GM19397 (cell line): Measurements from ENCODE around the gene BBS9.
"Not testable (repeated sequence)": the region's sequence is repeated elsewhere in the genome, so short reads cannot be mapped to it uniquely, and the experiment has no call there.

Experiments used
- ATAC-seq: cut with Tn5 transposase; IDR thresholded peaks from one replicate; pipeline ENCODE4 v1.9.1; 2021; ENCODE audit warnings: mild to moderate bottlenecking, moderate library complexity; ENCODE audit not compliant: unreplicated experiment

Gene BBS9

DNA sequence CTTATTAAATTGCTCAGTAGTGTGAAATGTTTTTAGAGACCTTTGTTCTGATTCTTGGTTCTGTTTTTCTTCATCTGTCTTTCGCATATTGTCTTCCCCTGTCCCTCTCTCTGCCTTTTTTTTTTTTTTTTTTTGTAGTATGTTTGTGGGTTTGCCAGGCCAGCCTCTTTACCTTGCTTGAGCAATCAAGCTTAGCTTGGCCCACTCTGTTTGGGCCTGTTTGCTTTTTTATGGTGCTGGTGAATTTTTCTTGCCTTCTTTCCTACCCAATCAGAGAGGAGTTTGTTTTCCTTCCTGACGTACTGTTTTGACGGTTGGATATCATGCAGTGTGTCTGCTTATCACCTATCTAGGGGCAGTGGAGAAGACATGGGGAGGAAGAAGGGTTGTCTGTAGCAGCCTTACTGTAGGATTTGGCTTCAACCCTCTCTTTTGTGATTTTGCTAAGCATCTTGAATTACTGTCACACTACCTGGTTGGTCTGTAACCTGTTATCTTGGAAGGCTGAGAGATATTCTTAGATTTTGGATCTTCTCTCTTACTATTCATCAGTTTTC, 64.0 kb downstream of the BBS9 start:
- ATAC-seq = no peak

DNA sequence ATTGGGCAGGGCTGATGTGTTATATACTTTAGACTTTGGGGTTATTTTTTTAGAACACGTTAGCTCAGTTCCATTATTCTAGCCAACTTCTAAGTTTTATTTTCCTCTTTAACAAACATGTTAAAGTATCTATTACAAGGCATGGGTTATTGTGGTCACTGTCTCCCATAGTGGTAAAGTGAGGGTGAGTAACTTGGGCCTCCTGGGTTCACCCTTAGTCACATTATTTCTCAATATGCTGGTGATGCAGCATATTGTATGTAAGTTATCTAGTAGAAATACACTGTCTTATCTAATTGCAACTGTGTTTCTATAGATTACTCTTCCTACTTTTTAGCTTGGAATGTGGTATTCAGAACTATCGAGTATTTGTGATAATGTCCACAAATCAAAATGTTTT, 65.9 kb downstream of the BBS9 start:
- ATAC-seq = no peak

DNA sequence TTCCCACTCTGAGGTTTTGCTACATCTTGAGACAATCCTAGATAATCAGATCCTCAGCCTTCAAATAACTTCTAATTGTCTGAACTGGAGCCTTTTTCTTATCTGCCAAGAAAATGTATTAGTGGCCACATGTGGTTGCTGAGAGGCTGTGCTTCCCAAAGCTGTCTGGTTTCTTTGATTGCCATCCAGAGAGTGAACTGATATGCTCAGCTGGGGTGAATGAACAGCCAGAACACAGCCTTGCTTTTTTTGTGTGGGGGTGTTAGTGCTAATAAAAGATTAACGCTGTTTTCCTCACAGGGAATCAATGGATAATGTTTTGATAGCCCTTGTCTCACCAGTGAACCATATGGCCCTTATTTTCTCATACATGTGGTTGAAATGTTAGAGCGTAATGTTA, 66.9 kb downstream of the BBS9 start:
- no peak for ATAC-seq

DNA sequence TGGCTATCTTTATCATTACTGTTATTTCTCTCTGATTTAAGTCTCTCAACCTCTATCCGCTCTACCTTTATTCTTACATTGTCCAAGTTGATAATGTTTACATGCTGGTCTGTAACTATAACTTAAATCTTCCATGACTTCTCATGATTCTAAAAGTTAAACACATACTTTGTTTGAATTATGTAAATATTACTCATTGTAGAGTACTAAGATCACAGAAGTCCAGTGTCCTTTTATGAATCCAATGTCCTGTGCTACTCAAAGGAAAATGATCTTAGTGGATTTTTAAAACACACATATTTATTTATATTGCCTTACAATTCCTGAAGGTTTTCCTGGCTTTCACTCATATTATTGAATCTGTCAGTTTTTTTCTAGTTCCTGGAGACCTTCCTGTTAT, 70.9 kb downstream of the BBS9 start:
- ATAC-seq = no peak

DNA sequence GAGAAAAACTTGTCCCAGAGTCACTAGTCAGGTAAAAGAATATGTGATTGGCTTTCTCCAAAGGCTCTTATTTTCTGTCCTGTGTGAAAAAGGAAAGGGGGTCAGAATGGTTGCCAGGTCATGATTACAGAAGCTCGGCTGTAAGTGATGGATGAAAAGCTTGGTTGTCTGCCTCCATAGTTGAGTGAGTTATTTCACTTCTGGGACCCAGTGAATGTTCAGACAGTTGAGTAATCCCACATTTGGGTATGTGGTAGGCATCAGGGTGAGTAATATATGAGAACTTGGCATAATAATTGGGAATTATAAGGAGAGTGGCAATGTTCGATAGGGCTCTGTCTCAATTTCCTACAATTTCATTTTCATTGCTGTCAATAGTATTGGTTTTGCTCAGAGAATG, 72.5 kb downstream of the BBS9 start:
- no peak for ATAC-seq

DNA sequence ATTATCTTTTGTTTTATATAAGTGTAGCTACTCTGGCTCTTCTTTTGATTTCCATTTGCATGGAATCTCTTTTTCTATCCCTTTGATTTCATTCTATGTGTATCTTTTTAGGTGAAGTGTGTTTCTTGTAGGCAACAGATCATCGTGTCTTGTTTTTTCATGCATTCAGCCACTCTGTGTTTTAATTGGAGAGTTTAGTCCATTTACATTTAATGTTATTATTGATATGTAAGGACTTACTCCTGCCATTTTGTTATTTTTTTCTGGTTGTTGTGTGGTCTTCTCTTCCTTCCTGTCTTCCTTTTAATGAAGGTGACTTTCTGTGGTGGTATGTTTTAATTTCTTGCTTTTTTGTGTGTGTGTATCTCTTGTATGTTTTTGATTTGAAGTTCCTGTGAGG, 81.6 kb downstream of the BBS9 start:
- ATAC-seq = no peak

DNA sequence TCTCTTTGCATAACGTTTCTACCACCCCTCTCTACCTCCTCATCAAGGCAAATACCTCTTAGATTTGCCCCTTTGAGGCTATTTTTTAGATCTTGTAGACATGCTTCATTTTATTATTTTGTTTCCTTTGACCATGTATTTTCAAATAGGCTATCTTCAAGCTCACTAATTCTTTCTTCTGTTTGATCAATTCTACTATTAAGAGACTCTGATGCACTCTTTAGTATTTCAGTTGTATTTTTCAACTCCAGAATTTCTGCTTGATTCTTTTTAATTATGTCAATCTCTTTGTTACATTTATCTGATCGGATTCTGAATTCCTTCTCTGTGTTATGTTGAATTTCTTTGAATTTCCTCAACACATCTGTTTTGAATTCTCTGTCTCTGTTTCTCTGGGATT, 82.8 kb downstream of the BBS9 start:
- no peak for ATAC-seq

DNA sequence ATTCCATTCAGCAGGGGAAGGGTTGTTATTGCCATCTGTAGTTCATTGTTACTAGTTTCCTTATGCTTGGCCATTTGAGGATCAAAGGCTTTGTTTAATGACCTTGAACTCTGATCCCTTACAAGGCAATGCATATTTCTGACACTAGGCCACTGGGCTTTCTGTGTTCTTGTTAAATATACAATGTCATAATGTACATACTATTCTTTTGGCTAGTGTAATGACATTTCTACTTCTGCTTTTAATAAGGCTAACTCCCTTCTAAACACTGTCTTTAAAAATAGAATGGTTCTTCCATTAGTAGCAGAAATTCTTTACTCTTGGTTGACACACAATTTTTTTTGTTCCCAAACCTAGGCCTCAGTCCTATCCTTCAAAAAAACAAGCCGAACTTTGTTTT, 86.6 kb downstream of the BBS9 start:
- no peak for ATAC-seq

DNA sequence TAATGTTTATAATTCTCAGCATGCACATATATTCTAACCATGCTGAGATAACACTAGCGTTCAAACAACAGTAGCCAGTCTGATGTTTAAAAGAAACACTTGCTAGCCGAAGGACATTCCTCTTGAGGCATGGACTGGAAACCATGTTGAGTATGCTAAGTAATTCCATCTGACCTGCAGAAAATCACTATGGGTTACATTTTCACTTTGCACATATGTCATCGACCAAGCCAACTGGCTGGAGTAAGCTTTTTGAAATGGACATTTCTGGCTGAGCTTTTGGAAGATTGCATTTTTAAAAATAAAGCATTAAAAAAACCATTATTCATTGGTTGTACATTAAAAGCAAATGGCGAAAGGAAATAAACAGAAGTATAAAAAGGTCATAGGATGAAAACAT, 88.2 kb downstream of the BBS9 start:
- ATAC-seq = no peak

DNA sequence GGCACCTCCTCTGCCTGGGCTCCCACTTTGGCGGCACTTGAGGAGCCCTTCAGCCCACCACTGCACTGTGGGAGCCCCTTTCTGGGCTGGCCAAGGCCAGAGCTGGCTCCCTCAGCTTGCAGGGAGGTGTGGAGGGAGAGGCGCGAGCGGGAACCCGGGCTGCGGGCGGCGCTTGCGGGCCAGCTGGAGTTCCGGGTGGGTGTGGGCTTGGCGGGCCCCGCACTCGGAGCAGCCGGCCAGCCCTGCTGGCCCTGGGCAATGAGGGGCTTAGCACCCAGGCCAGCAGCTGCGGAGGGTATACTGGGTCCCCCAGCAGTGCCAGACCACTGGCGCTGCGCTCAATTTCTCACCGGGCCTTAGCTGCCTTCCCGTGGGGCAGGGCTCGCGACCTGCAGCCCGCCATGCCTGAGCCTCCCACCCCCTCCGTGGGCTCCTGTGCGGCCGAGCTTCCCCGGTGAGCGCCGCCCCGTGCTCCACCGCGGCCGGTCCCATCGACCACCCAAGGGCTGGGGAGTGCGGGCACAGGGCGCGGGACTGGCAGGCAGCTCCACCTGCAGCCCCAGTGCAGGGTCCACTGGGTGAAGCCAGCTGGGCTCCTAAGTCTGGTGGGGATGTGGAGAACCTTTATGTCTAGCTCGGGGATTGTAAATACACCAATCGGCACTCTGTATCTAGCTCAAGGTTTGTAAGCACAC, 89.6 kb downstream of the BBS9 start:
- not testable (repeated sequence) for ATAC-seq

DNA sequence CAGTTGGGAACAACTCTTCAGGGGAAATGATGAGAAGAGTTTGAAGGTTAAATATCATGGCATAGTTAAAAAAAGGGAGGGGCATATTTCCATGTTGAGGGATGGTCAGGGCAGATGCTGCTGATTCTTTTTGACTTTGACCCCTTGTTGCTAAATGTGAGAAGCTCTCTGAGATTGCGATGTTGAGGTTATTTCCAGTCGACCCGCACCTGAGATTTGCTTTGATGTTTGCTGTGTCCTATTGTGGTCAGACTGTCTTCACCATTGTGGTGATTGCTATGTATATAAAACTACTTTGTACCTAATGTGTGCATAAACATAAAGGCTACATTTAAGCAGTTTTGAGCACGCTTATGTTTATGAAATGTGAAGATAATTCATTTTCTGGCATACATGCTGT, 90.9 kb downstream of the BBS9 start:
- ATAC-seq = no peak

DNA sequence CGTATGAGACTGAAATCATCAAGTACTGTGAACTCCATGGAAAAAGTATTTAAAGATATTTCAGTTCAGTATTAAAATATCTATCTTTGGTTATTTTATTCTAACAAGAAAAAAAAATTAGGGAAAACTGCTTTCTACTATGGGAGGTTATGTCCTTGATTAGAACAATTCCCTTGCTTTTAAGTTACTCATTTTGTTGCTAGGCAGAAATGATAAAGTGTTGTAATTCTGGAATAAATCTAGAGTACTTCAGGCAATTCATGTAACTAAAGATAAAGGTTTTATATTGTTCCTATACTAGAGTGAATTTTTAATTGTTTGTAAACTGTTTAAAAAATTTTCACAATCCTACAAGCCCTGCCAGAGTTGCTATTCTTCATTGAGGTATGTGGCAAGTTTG, 92.0 kb downstream of the BBS9 start:
- no peak for ATAC-seq

DNA sequence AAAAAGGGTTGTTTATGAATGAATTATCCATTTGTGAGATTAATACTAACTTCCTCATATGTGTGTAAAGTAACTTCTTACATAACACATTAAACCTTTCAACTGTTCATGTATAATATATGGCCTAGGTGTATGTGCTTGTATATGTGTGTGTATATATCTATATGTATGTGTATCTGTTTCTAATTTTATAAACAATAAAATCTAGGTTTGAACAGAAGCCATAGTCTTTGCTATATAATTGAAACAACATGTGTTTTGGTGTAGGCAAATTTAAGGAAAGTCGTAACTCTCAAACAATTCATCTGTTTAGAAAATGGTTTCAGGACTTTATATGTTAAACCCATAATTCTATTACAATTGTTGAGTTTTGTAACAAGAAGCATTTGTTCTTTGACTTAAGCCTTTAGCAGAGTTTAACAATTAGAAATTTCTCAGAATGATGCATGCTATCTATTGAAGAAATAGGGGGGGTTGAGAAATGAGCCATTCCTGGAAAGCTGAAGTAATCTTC, 103.3 kb downstream of the BBS9 start:
- ATAC-seq = no peak

DNA sequence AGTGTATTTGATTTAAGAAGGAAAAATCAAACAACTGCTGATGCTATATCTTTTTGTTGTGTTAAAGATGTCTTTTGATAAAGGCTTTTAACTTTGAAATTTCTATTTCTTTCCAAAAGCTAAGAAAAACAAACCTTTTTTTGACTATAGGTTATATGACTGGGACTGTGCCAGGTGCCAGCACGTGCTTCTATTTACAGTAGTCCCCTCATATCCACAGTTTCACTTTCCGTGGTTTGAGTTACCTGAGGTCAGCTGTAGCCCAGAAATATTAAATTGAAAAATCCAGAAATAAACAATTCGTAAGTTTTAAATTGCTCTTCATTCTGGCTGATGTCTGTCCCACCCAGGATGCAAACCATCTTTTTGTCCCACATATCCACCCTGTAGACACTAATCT, 104.3 kb downstream of the BBS9 start:
- no peak for ATAC-seq

DNA sequence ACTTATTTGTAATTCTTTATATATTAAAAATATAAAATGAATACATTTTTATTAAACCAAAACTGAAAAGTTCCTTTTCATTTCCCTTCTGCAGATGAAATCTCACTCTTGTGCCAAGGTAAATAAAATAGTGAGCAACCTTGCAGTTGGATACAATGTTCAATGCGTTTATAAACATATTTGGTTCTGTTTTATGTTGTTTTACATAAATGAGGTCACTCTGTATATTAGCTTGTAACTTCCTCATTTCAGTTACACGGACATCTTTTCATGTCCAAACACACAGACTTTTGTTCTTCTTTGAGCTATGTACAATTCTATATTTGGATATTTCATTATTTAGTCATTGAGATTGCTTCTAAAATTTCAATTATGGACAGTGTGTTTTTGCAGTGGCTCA, 107.7 kb downstream of the BBS9 start:
- ATAC-seq = no peak

DNA sequence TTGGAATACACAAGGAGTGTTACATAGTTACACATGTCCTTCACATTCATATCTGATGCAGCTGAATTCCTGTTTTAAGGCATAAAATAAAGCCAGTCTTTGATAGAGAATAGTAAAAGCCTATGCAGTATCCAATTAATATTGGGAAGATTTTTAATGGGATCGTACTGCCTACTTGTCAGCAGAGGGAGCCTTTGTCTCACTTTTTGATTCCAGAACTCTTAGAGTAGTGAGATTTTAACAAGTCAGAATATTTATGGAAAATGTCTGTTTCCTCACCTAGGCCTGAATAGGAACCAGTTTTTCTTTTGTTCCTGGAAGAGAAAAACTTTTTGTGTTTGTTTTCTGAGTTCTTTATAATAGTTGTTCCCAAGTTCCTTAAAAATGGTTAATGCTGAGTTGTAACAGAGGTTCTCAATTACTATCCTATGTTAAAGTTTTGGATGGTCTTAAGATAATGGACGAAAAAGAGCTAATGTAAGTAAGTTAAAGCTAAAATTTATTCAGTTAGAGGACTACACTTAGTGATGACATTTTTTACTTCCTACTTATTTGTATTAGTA, 114.0 kb downstream of the BBS9 start:
- ATAC-seq = no peak

DNA sequence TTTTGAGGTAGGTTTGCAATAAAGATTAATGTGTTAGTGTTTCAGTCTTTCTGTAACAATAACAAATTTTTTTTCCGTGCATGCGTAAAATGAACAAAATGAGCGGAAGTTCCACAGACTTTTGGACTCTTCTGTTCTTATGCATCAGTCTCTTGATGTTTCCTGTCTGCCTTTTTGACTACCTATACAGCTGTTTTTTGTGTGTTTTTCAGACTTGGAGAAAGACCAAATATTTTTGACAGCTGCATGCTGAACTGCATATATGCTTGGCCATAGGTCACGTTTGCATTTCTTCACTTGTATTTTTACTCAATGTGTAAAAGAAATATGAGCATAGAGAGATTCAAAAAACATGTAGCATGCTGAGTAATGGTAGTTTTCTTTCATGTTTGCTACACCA, 119.3 kb downstream of the BBS9 start:
- no peak for ATAC-seq

DNA sequence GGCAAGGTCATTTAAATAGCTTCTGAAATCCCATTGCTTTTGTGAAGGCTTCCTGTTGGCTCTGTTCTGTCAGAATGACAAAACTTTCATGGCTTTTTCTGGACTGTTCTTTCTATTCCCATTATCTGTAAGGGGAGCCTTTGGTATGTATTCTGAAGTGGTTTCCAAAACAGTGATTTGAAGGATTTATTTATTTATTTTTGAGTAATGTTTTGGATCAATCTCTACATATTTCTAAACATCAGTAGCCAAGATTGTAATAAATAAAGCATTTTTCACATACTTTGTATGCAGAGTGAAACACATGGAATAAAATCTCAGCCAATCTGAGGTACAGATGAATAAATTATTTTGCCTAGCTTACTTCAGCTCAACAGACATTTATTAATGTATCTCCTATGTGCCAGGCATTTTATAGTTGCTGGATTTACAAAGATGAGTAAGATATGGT, 121.1 kb downstream of the BBS9 start:
- no peak for ATAC-seq

DNA sequence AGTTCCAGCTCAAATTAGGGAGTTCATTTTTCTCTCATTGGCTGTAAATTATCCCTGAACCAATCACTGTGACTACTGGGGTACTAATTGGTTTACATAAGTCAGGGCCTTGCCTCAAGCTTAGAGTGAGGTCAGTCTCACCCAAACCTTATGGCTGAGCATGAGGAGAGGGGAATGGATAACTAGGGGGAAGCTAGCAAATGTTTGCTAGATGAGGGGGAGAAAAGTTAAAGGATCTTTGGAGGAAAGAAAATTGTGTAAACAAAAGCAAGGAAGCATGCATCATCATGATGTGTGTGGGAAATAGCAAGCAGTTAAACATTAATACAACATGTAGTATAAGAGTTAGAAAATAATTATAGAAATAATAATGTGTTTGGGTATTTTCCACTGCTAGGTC, 121.9 kb downstream of the BBS9 start:
- no peak for ATAC-seq

DNA sequence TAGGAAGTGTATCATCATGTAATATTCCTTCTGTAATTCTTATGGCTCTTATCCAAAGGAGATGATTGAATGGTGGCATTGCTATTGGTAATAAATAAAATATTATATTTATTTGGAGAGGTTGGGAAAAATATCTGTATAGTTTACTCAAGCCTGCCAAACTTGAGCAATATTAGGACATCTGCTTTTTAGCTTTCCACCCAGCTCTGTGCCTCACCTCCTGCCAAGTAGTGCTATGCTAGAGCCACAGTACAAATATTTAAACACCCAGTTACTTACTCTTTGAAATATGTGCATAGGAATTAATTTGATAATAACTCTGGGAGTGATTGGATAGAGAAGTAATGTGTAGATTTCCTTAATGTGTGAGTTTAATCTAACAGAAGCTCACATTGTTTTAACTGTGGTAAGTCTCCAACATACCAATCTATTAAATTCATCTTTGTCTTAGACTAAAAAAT, 129.2 kb downstream of the BBS9 start:
- ATAC-seq = no peak

DNA sequence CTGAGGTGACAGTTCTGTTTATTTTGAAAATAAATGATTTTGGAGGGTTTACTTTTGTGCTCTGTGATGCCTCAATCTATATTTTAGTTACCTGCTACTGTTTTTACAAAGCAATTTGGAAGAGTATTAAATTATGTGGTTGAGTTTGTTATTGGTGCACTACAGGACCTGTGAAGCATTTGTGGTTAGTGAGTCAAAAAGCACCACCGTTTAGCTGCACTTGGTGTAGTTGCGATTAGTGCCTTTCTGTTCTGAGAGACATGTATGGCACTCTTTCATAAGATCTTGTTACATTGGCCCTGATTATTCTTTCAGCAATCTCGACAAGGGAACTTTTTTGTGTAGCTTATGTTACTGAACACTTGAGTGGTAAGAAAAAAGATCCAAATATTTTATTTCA, 132.2 kb downstream of the BBS9 start:
- ATAC-seq = no peak

DNA sequence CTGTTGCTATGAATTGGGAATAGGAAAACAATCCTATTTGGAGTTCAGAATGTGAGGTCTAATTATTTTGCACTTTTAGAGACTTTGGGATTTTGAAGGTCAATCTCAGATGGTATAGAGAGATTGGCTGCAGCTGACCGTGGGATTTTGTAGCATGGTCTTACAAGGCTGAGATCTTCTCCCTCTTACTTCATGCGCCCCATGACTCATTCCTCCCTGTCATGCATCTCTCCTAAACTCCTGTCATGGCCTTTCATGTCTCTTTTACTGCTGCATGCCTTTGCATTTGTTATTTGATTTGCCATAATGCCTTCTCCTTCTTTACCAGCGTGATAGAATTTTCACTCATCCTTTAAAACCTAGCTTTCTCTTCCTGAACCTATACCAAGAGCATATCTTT, 133.1 kb downstream of the BBS9 start:
- ATAC-seq = no peak
